ENCODE data around the gene TEN1. TPM values are rescaled to one million over a fixed set of nuclear protein-coding genes. Genes with fewer than 3 reads are reported as not detected.

The TEN1 gene
- total and polyA plus RNA-seq, 2 of the 13 experiments (the other 11 are each of a cell fraction or from before 2014, with no cell fraction given) = 18.0 to 21.3 TPM

- no peak for TF ChIP-seq ZBTB49 (CRISPR knock-in tag; IDR thresholded peaks at IDR 0.05; ENCODE audit: borderline replicate concordance)
- TF ChIP-seq GLI4 (CRISPR knock-in tag; IDR thresholded peaks at IDR 0.05; ENCODE audit: borderline replicate concordance) = peak; percentile 68; the same call in 1 of the 2 replicates
- peak; percentile 38; the same call in 1 of the 2 replicates for TF ChIP-seq ZNF770 (CRISPR knock-in tag; IDR thresholded peaks at IDR 0.05)
- no peak for TF ChIP-seq ZBTB46 (CRISPR knock-in tag; IDR thresholded peaks at IDR 0.05; ENCODE audit: borderline replicate concordance)
- no peak for TF ChIP-seq SUZ12 (IDR thresholded peaks at IDR 0.05; ENCODE audit: low read depth, low read length)
- no peak for TF ChIP-seq SKIL (CRISPR knock-in tag; IDR thresholded peaks at IDR 0.05; ENCODE audit: borderline replicate concordance)
- TF ChIP-seq NCOA5 (CRISPR knock-in tag; IDR thresholded peaks at IDR 0.05) = no peak
- peak; percentile 1; the same call in 1 of the 2 replicates for TF ChIP-seq HOXD1 (CRISPR knock-in tag; IDR thresholded peaks at IDR 0.05)
- TF ChIP-seq ZNF451 (CRISPR knock-in tag; IDR thresholded peaks at IDR 0.05) = 0 out of 2 replicates have a peak, but pooled peaks have one; percentile 6
- TF ChIP-seq SRY (CRISPR knock-in tag; IDR thresholded peaks at IDR 0.05) = peak; percentile 14; the same call in 1 of the 2 replicates
- 0 out of 2 replicates have a peak, but pooled peaks have one; percentile 19 for TF ChIP-seq ZNF224 (CRISPR knock-in tag; IDR thresholded peaks at IDR 0.05)
- TF ChIP-seq LBX2 (CRISPR knock-in tag; IDR thresholded peaks at IDR 0.05; ENCODE audit: borderline replicate concordance) = no peak
- TF ChIP-seq ZNF609 (CRISPR knock-in tag; IDR thresholded peaks at IDR 0.05; ENCODE audit: borderline replicate concordance) = no peak
Observed at GRCh38 chr17:76026714-76027158, 47.7 kb downstream of the TEN1 start (continued).

All from HepG2 (cell line).